ENCODE data around the gene DNAH3.

DNA sequence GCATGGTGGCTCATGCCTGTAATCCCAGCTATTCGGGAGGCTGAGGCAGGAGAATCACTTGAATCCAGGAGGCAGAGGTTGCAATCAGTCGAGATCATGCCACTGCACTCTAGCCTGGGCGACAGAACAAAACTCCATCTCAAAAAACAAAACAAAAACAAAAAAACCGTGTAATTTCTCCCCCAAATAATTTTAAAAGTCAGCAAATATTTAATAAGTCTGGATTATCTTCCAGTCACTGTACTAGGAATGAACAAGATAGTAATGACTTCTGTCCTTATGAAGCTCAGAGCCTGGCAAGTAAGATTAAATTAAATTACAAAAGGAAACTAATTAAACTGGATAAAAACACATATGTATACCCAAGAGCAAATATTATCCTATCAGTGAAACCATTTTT is 113.5 kb downstream of the DNAH3 start:
- TF ChIP-seq CTCF (IDR thresholded peaks at IDR 0.05) (no peak), POLR2AphosphoS5 (IDR thresholded peaks at IDR 0.05) (no peak), POLR2A (IDR thresholded peaks at IDR 0.05) (no peak)
